Caco-2 (cell line): ENCODE measurements around the gene ATP6V1E1. TPM values are rescaled to one million over a fixed set of nuclear protein-coding genes. Genes with fewer than 3 reads are reported as not detected.

ENCODE experiments used
- BruUV-seq: library from RNA; stranded (reverse); fragments of 400-500 nt; replicated peaks from 2 replicates; lab custom pipeline; 2021; lab: Mats Ljungman, UMichigan
- CTCF ChIA-PET: fragments of 300-600 bp; sonication (Branson Sonifier 250); formaldehyde crosslinking; loops from one replicate; lab custom pipeline; 2022; ENCODE audit warnings: antibody characterized with exemption; lab: Charles Lee
- POLR2A ChIA-PET: fragments of 300-600 bp; sonication (Branson Sonifier 250); formaldehyde crosslinking; loops from one replicate; lab custom pipeline; 2022; ENCODE audit warnings: antibody characterized with exemption; lab: Charles Lee
- DNase-seq, 2 experiments: peaks; one replicate each; pipeline versions ENCODE4 v3.0.0 to v3.0.0-alpha.2; 2020 to 2022
- H3K27me3 ChIP-seq: replicated peaks from 2 replicates; pipeline ENCODE4 v1.6.0; 2011; ENCODE audit warnings: low read length; ENCODE audit not compliant: control insufficient read depth, insufficient read depth
- H3K36me3 ChIP-seq: 2 replicates; pipeline ENCODE4 v1.5.1; 2011; ENCODE audit warnings: low read length; ENCODE audit not compliant: control insufficient read depth, insufficient read depth
- H3K4me1 ChIP-seq: fragments of 250-450 bp; sonication (Bioruptor Pico); 2 replicates; pipeline ENCODE4 v1.5.1; 2020; ENCODE audit warnings: mild to moderate bottlenecking
- H3K4me3 ChIP-seq: 2 replicates; pipeline ENCODE4 v1.5.1; 2011; ENCODE audit warnings: low read depth, mild to moderate bottlenecking, control low read depth, low read length
- H3K9me3 ChIP-seq: fragments of 250-450 bp; sonication (Bioruptor Pico); 2 replicates; pipeline ENCODE4 v1.5.1; 2020; ENCODE audit warnings: mild to moderate bottlenecking, moderate library complexity
- H3K27ac Mint-ChIP-seq: one replicate; pipeline ENCODE4 v1.8.0; 2022; ENCODE audit warnings: mixed read lengths; ENCODE audit not compliant: unreplicated experiment
- H3K27me3 Mint-ChIP-seq: one replicate; pipeline ENCODE4 v1.8.0; 2022; ENCODE audit warnings: mixed read lengths; ENCODE audit not compliant: insufficient read depth, unreplicated experiment
- H3K36me3 Mint-ChIP-seq: one replicate; pipeline ENCODE4 v1.8.0; 2022; ENCODE audit warnings: mild to moderate bottlenecking, mixed read lengths; ENCODE audit not compliant: insufficient read depth, unreplicated experiment
- H3K4me1 Mint-ChIP-seq: one replicate; pipeline ENCODE4 v1.8.0; 2022; ENCODE audit warnings: low read depth, mixed read lengths; ENCODE audit not compliant: unreplicated experiment
- H3K4me3 Mint-ChIP-seq: one replicate; pipeline ENCODE4 v1.8.0; 2022; ENCODE audit warnings: mild to moderate bottlenecking, moderate library complexity, mixed read lengths; ENCODE audit not compliant: unreplicated experiment
- H3K9me3 Mint-ChIP-seq: one replicate; pipeline ENCODE4 v1.8.0; 2022; ENCODE audit warnings: mixed read lengths; ENCODE audit not compliant: unreplicated experiment
- CTCF ChIP-seq, 2 experiments: fragments of 200-600 bp in 1 of 2; IDR thresholded peaks; 1 replicate in 1 of 2; 2 replicates in 1 of 2; pipeline versions ENCODE4 v1.5.1 to v1.8.0; 2011 to 2022; ENCODE audit warnings: antibody characterized with exemption in 1 of 2, control low read depth in 1 of 2, inconsistent platforms in 1 of 2, low read depth in 1 of 2, low read length in 1 of 2, mild to moderate bottlenecking in 1 of 2, moderate library complexity in 1 of 2; ENCODE audit not compliant: insufficient read depth in 1 of 2, severe bottlenecking in 1 of 2, unreplicated experiment in 1 of 2
- intact Hi-C: fragments of 100-400 bp; cut with micrococcal nuclease; formaldehyde crosslinking; loops from one replicate; pipeline ENCODE4 v1.10.0; 2022; ENCODE audit not compliant: unreplicated experiment
- total RNA-seq: library from RNA; stranded (reverse); gene quantifications from 2 replicates; pipeline ENCODE4 v1.2.3, GENCODE V29; 2022

Gene ATP6V1E1
- total RNA-seq, 1 experiment from 2014 or later, result 147 TPM

- Mint-ChIP-seq H3K27me3 (no peaks in the 10 kb centered on the region), H3K9me3 (no peaks in the 10 kb centered on the region), H3K36me3 (peaks cover 58% of the 10 kb centered on the region), H3K4me3 (no peak overlapping the region), H3K27ac (no peak overlapping the region), H3K4me1 (no peaks in the 10 kb centered on the region)
- no peak for DNase-seq
- Histone ChIP-seq H3K9me3 (no peaks in the 10 kb centered on the region), H3K4me3 (no peak overlapping the region), H3K27me3 (no peaks in the 10 kb centered on the region), H3K36me3 (no peaks in the 10 kb centered on the region), H3K4me1 (no peaks in the 10 kb centered on the region)
- TF ChIP-seq CTCF (IDR thresholded peaks at IDR 0.05; ENCODE audit: insufficient read depth in 1 of 2, low read depth in 1 of 2, low read length in 1 of 2, severe bottlenecking in 1 of 2, unreplicated experiment in 1 of 2), result no peak
- ChIA-PET POLR2A (no interaction called here), CTCF (no interaction called here)
- BruUV-seq, result no TSS peak
- intact Hi-C loops, result no loop called here
Observed at GRCh38 chr22:17613280-17613679, 15.3 kb downstream of the ATP6V1E1 start.

- no peaks in the 10 kb centered on the region for H3K27me3 Mint-ChIP-seq
- CTCF ChIA-PET, result no interaction called here
Observed at GRCh38 chr22:17612057-17612456, 16.5 kb downstream of the ATP6V1E1 start.

GRCh38 chr22:17607891-17608521 lies 20.5 kb downstream of the ATP6V1E1 start:
- H3K4me3 ChIP-seq, result no peak overlapping the region
- intact Hi-C loops, result no loop called here
- 0 out of 2 replicates have a peak, but pooled peaks cover 6% of the 10 kb centered on the region for H3K4me1 ChIP-seq
- no TSS peak for BruUV-seq
- Mint-ChIP-seq H3K4me1 (no peaks in the 10 kb centered on the region), H3K9me3 (no peaks in the 10 kb centered on the region), H3K36me3 (peaks cover 40% of the 10 kb centered on the region), H3K27me3 (no peaks in the 10 kb centered on the region), H3K27ac (no peak overlapping the region), H3K4me3 (no peak overlapping the region)
- POLR2A ChIA-PET, result no interaction called here
- TF ChIP-seq CTCF (IDR thresholded peaks at IDR 0.05; ENCODE audit: insufficient read depth in 1 of 2, low read depth in 1 of 2, low read length in 1 of 2, severe bottlenecking in 1 of 2, unreplicated experiment in 1 of 2), result no peak
- H3K9me3 ChIP-seq, result no peaks in the 10 kb centered on the region
- no peak for DNase-seq
- no peaks in the 10 kb centered on the region for H3K27me3 ChIP-seq
- no peaks in the 10 kb centered on the region for H3K36me3 ChIP-seq
- CTCF ChIA-PET, result no interaction called here

More at GRCh38 chr22:17612057-17612456, 16.5 kb downstream of the ATP6V1E1 start:
- BruUV-seq, result no TSS peak
- Histone ChIP-seq H3K4me3 (no peak overlapping the region), H3K9me3 (no peaks in the 10 kb centered on the region), H3K27me3 (no peaks in the 10 kb centered on the region), H3K36me3 (no peaks in the 10 kb centered on the region), H3K4me1 (no peaks in the 10 kb centered on the region)
- no peaks in the 10 kb centered on the region for H3K4me1 Mint-ChIP-seq
- intact Hi-C loops, result no loop called here
- no peaks in the 10 kb centered on the region for H3K9me3 Mint-ChIP-seq
- peaks cover 52% of the 10 kb centered on the region for H3K36me3 Mint-ChIP-seq
- TF ChIP-seq CTCF (IDR thresholded peaks at IDR 0.05; ENCODE audit: insufficient read depth in 1 of 2, low read depth in 1 of 2, low read length in 1 of 2, severe bottlenecking in 1 of 2, unreplicated experiment in 1 of 2), result no peak
- H3K27ac Mint-ChIP-seq, result no peak overlapping the region
- POLR2A ChIA-PET, result interaction anchor here (0.5 kb wide), 1 partner anchor 28 kb away, joined by 5 read pairs; no protein-coding TSS in a partner anchor
- no peak overlapping the region for H3K4me3 Mint-ChIP-seq
- no peak for DNase-seq
